GM12878 (cell line): ENCODE results near the gene NSD2. TPM values are rescaled to one million over a fixed set of nuclear protein-coding genes. Genes with fewer than 3 reads are reported as not detected.

ENCODE experiments used
- ATAC-seq: fragments of 200-7000 bp; cut with Tn5 transposase; 3 replicates; pipeline ENCODE4 v1.9.1; 2020; ENCODE audit warnings: mild to moderate bottlenecking, moderate library complexity
- BruUV-seq: library from RNA; stranded (reverse); fragments of 400-500 nt; replicated peaks from 2 replicates; lab custom pipeline; 2021; lab: Mats Ljungman, UMichigan
- CTCF ChIA-PET: fragments of 300-600 bp; sonication (Branson Sonifier 250); formaldehyde crosslinking; extraction: SDS; loops from one replicate; lab custom pipeline; 2021; ENCODE audit warnings: inconsistent platforms; lab: Yijun Ruan, JAX
- POLR2A ChIA-PET: fragments of 350-600 bp; formaldehyde crosslinking; extraction: SDS; loops from one replicate; lab custom pipeline; 2021; ENCODE audit warnings: inconsistent platforms; lab: Charles Lee
- RAD21 ChIA-PET: fragments of 300-600 bp; sonication (Branson Sonifier 250); formaldehyde crosslinking; loops from one replicate; lab custom pipeline; 2023; ENCODE audit warnings: antibody characterized with exemption; ENCODE audit not compliant: unreplicated experiment; lab: Charles Lee
- SMC1A ChIA-PET: fragments of 300-600 bp; sonication (Branson Sonifier 250); formaldehyde crosslinking; loops from one replicate; lab custom pipeline; 2023; ENCODE audit not compliant: unreplicated experiment, uncharacterized antibody; lab: Charles Lee
- DNase-seq: peaks from one replicate; pipeline ENCODE4 v3.0.0-alpha.2; 2011; ENCODE audit warnings: low read depth, low spot score
- FAIRE-seq: peaks from 3 replicates; lab custom pipeline; 2011; peaks lifted over from hg19 to GRCh38; lab: Jason Lieb, UNC
- H2AFZ ChIP-seq: 2 replicates; pipeline ENCODE4 v1.6.0; 2011; ENCODE audit warnings: low read depth, low read length, control low read depth; ENCODE audit not compliant: control insufficient read depth
- H3K27ac ChIP-seq: 2 replicates; pipeline ENCODE4 v1.5.1; 2011; ENCODE audit warnings: control low read depth; ENCODE audit not compliant: control insufficient read depth, insufficient read depth
- H3K27me3 ChIP-seq, 2 experiments: replicated peaks in 1 of 2; 2 replicates each; pipeline versions ENCODE4 v1.6.0 to v1.6.1; 2011; ENCODE audit warnings: low read length in 1 of 2; ENCODE audit not compliant: control insufficient read depth in 2 of 2, insufficient read depth in 2 of 2
- H3K36me3 ChIP-seq, 2 experiments: 2 replicates each; pipeline ENCODE4 v1.5.1; 2011; ENCODE audit warnings: low read length in 1 of 2; ENCODE audit not compliant: control insufficient read depth in 2 of 2, insufficient read depth in 2 of 2
- H3K4me1 ChIP-seq: 2 replicates; pipeline ENCODE4 v1.6.1; 2011; ENCODE audit warnings: mild to moderate bottlenecking, low read length, moderate library complexity, mixed read lengths; ENCODE audit not compliant: control insufficient read depth, insufficient read depth
- H3K4me2 ChIP-seq: 2 replicates; pipeline ENCODE4 v1.6.0; 2011; ENCODE audit warnings: control low read depth; ENCODE audit not compliant: control insufficient read depth, insufficient read depth
- H3K4me3 ChIP-seq: fragments of 200-600 bp; sonication (generic); 2 replicates; pipeline ENCODE4 v1.5.1; 2016
- H3K79me2 ChIP-seq: 2 replicates; pipeline ENCODE4 v1.6.0; 2011; ENCODE audit warnings: low read length; ENCODE audit not compliant: control insufficient read depth, insufficient read depth
- H3K9ac ChIP-seq: 2 replicates; pipeline ENCODE4 v1.8.0; 2011; ENCODE audit warnings: low read length, control low read depth, mixed read lengths; ENCODE audit not compliant: control insufficient read depth, insufficient read depth
- H3K9me3 ChIP-seq: replicated peaks from 3 replicates; pipeline ENCODE4 v1.5.1; 2011; ENCODE audit warnings: mild to moderate bottlenecking, low read length; ENCODE audit not compliant: control insufficient read depth, insufficient read depth
- H4K20me1 ChIP-seq: 2 replicates; pipeline ENCODE4 v1.6.0; 2011; ENCODE audit not compliant: control insufficient read depth, insufficient read depth
- CBFB ChIP-seq: IDR thresholded peaks from 2 replicates; pipeline ENCODE4 v1.6.1; 2016; ENCODE audit warnings: antibody characterized with exemption, low read depth
- EGR1 ChIP-seq, 2 experiments: IDR thresholded peaks; 1 replicate in 1 of 2; 2 replicates in 1 of 2; pipeline ENCODE4 v1.6.1; 2011 to 2012; ENCODE audit warnings: low read depth in 2 of 2, low read length in 2 of 2, borderline replicate concordance in 1 of 2, mild to moderate bottlenecking in 1 of 2, moderate library complexity in 1 of 2
- HDAC2 ChIP-seq: fragments of 200-600 bp; sonication (generic); IDR thresholded peaks from 2 replicates; pipeline ENCODE4 v1.6.1; 2017
- IKZF1 ChIP-seq: fragments of 450-650 bp; conservative IDR thresholded peaks from 2 replicates; pipeline ENCODE4 v1.6.1; 2017; ENCODE audit warnings: antibody characterized with exemption, mild to moderate bottlenecking
- MXI1 ChIP-seq: fragments of 150-350 bp; IDR thresholded peaks from 2 replicates; pipeline ENCODE4 v1.6.1; 2011; ENCODE audit warnings: low read depth, mild to moderate bottlenecking, inconsistent platforms, low read length, improper control_type of control experiment
- MYC ChIP-seq: IDR thresholded peaks from 2 replicates; pipeline ENCODE4 v1.6.1; 2011; ENCODE audit warnings: mild to moderate bottlenecking, low read length, moderate library complexity, inconsistent platforms; ENCODE audit not compliant: insufficient read depth, insufficient replicate concordance, insufficient read length, severe bottlenecking
- NBN ChIP-seq: fragments of 450-650 bp; IDR thresholded peaks from 2 replicates; pipeline ENCODE4 v1.6.1; 2016
- PAX5 ChIP-seq: IDR thresholded peaks from 2 replicates; pipeline ENCODE4 v1.6.1; 2011; ENCODE audit warnings: low read depth, low read length, borderline replicate concordance
- POLR2A ChIP-seq: IDR thresholded peaks from 2 replicates; pipeline ENCODE4 v1.6.1; 2011; ENCODE audit warnings: low read depth, mild to moderate bottlenecking, low read length
- RELA ChIP-seq: fragments of 450-650 bp; IDR thresholded peaks from 2 replicates; pipeline ENCODE4 v1.8.0; 2014; ENCODE audit warnings: borderline replicate concordance; ENCODE audit not compliant: partially characterized antibody
- REST ChIP-seq: IDR thresholded peaks from 2 replicates; pipeline ENCODE4 v1.6.1; 2012; ENCODE audit warnings: mild to moderate bottlenecking, low read depth, low read length
- WGBS: methylation state at CpG from one replicate; pipeline ENCODE4 v1.1.6; 2016; ENCODE audit warnings: low lambda C conversion rate; ENCODE audit not compliant: insufficient replicate concordance, insufficient coverage; ENCODE audit errors: missing lambda C conversion rate; 5-methylcytosine and 5-hydroxymethylcytosine counted together
- in situ Hi-C: fragments of 300-500 bp; cut with MboI; formaldehyde crosslinking; loops from 9 replicates; pipeline ENCODE4 v1.14.3; 2018; ENCODE audit warnings: mixed read lengths
- intact Hi-C: fragments of 100-400 bp; cut with micrococcal nuclease; formaldehyde crosslinking; loops from one replicate; pipeline ENCODE4 v1.14.2; 2022; ENCODE audit not compliant: unreplicated experiment
- polyA plus RNA-seq, 11 experiments: library from polyadenylated mRNA; depleted of rRNA in 4 of 11; unstranded in 6 of 11; stranded (reverse) in 5 of 11; fragments of >200 nt; fragmentation: Nextera tagmentation in 4 of 11; fragmentation: Illumina TruSeq in 1 of 11; extraction: Ambion mirVana in 4 of 11; extraction: Trizol in 1 of 11; gene quantifications; 1 replicate in 1 of 11; 2 replicates in 10 of 11; pipeline versions ENCODE4 v1.2.1 to v1.2.3, GENCODE V29; 2011 to 2016; ENCODE audit warnings: inconsistent platforms in 2 of 11, missing spikeins in 2 of 11, low read depth in 1 of 11
- total RNA-seq, 4 experiments: library from RNA; depleted of rRNA in 3 of 4; stranded (reverse); fragments of >200 nt in 3 of 4; fragmentation: Illumina TruSeq in 1 of 4; extraction: Trizol in 1 of 4; gene quantifications; 2 replicates each; pipeline versions ENCODE4 v1.2.1 to v1.2.3, GENCODE V29; 2013 to 2021
- TF ChIP-seq, protein P1 (sequence below): fragments of 450-650 bp; IDR thresholded peaks from 2 replicates; pipeline ENCODE4 v1.6.1; 2017; ENCODE audit warnings: mild to moderate bottlenecking, moderate library complexity
- TF ChIP-seq, protein P2 (sequence below), 3 experiments: IDR thresholded peaks in 2 of 3; conservative IDR thresholded peaks in 1 of 3; 2 replicates each; pipeline ENCODE4 v1.5.1; 2011; ENCODE audit warnings: low read depth in 3 of 3, low read length in 3 of 3, mild to moderate bottlenecking in 3 of 3, control low read depth in 2 of 3, moderate library complexity in 2 of 3, inconsistent platforms in 1 of 3, mixed read lengths in 1 of 3; ENCODE audit not compliant: control insufficient read depth in 2 of 3, insufficient read depth in 1 of 3; ENCODE audit errors: extremely low read depth in 1 of 3

NSD2 gene
- total and polyA plus RNA-seq, 10 of the 15 experiments (the other 5 are each of a cell fraction or from before 2014, with no cell fraction given), result 8.6 to 139 (median 67.2) TPM

- Histone ChIP-seq H3K4me3 (no peak overlapping the region), H4K20me1 (no peaks in the 10 kb centered on the region), H3K27me3 (no peaks in the 10 kb centered on the region), H3K9ac (peak overlapping the region; percentile 32), H3K27ac (peak overlapping the region; percentile 87), H3K9me3 (no peaks in the 10 kb centered on the region), H3K79me2 (peaks cover 2% of the 10 kb centered on the region), H2AFZ (peak overlapping the region; percentile 88), H3K4me1 (peaks cover 30% of the 10 kb centered on the region), H3K4me2 (peak overlapping the region; percentile 89), H3K36me3 (peaks cover 20 to 32% of the 10 kb centered on the region in 2 experiments)
- DNase-seq, result peak; percentile 55
- 9% methylated on average over 21 of the region's 21 CpGs for WGBS
- SMC1A ChIA-PET, result interaction anchor here (0.8 to 3.3 kb wide), 9 partner anchors 12 to 65 kb away, joined by 3 to 25 read pairs (median 4); no protein-coding TSS in a partner anchor
- in situ Hi-C loops, result no loop called here
- CTCF ChIA-PET, result interaction anchor here (1.1 to 3.3 kb wide), 7 partner anchors 10 to 141 kb away, joined by 3 to 20 read pairs (median 6); partner anchors contain the start of gene LETM1
- FAIRE-seq, result peak; percentile 92
- RAD21 ChIA-PET, result interaction anchor here (0.8 to 2.1 kb wide), 5 partner anchors 21 to 68 kb away, joined by 3 to 16 read pairs (median 3); no protein-coding TSS in a partner anchor
- TSS peak; percentile 32 for BruUV-seq
- intact Hi-C loops, result loop anchor here (1.0 kb wide), 1 partner anchor 65 kb away; no protein-coding TSS in a partner anchor
- ATAC-seq, result peak; percentile 96
- POLR2A ChIA-PET, result interaction anchor here (0.5 to 1.6 kb wide), 8 partner anchors 9 to 575 kb away, joined by 3 to 8 read pairs (median 3); partner anchors contain the start of genes NSD2, TACC3 and TMEM129
- TF ChIP-seq IKZF1 (peak; percentile 72), REST (no peak), POLR2A (peak; percentile 45; the same call in 1 of the 2 replicates), MYC (peak; percentile 29), CBFB (peak; percentile 29; the same call in 1 of the 2 replicates), HDAC2 (no peak), EGR1 (IDR thresholded peaks at IDR 0.05; ENCODE audit: borderline replicate concordance in 1 of 2, low read depth in 2 of 2, low read length in 2 of 2) (no peak), MXI1 (peak; percentile 72), PAX5 (peak; percentile 65), NBN (peak; percentile 41; the same call in 1 of the 2 replicates), RELA (no peak)
- TF ChIP-seq, protein P1, sequence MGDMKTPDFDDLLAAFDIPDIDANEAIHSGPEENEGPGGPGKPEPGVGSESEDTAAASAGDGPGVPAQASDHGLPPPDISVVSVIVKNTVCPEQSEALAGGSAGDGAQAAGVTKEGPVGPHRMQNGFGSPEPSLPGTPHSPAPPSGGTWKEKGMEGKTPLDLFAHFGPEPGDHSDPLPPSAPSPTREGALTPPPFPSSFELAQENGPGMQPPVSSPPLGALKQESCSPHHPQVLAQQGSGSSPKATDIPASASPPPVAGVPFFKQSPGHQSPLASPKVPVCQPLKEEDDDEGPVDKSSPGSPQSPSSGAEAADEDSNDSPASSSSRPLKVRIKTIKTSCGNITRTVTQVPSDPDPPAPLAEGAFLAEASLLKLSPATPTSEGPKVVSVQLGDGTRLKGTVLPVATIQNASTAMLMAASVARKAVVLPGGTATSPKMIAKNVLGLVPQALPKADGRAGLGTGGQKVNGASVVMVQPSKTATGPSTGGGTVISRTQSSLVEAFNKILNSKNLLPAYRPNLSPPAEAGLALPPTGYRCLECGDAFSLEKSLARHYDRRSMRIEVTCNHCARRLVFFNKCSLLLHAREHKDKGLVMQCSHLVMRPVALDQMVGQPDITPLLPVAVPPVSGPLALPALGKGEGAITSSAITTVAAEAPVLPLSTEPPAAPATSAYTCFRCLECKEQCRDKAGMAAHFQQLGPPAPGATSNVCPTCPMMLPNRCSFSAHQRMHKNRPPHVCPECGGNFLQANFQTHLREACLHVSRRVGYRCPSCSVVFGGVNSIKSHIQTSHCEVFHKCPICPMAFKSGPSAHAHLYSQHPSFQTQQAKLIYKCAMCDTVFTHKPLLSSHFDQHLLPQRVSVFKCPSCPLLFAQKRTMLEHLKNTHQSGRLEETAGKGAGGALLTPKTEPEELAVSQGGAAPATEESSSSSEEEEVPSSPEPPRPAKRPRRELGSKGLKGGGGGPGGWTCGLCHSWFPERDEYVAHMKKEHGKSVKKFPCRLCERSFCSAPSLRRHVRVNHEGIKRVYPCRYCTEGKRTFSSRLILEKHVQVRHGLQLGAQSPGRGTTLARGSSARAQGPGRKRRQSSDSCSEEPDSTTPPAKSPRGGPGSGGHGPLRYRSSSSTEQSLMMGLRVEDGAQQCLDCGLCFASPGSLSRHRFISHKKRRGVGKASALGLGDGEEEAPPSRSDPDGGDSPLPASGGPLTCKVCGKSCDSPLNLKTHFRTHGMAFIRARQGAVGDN, result peak; percentile 83
- TF ChIP-seq, protein P2, sequence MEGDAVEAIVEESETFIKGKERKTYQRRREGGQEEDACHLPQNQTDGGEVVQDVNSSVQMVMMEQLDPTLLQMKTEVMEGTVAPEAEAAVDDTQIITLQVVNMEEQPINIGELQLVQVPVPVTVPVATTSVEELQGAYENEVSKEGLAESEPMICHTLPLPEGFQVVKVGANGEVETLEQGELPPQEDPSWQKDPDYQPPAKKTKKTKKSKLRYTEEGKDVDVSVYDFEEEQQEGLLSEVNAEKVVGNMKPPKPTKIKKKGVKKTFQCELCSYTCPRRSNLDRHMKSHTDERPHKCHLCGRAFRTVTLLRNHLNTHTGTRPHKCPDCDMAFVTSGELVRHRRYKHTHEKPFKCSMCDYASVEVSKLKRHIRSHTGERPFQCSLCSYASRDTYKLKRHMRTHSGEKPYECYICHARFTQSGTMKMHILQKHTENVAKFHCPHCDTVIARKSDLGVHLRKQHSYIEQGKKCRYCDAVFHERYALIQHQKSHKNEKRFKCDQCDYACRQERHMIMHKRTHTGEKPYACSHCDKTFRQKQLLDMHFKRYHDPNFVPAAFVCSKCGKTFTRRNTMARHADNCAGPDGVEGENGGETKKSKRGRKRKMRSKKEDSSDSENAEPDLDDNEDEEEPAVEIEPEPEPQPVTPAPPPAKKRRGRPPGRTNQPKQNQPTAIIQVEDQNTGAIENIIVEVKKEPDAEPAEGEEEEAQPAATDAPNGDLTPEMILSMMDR (IDR thresholded peaks at IDR 0.05 in 2 of 3, conservative IDR thresholded peaks at IDR 0.05 in 1 of 3; ENCODE audit: control insufficient read depth in 2 of 3, extremely low read depth in 1 of 3, insufficient read depth in 1 of 3, low read depth in 3 of 3, low read length in 3 of 3), result no peak; a peak in 1 of 6 replicates
Observed at GRCh38 chr4:1834047-1834775, 37.0 kb upstream of the NSD2 start.
